H9 (cell line): ENCODE data around the gene SH3RF3. TPM values are rescaled to one million over a fixed set of nuclear protein-coding genes. Genes with fewer than 3 reads are reported as not detected.

Experiments used
- DNase-seq: peaks from one replicate; pipeline ENCODE4 v3.0.0-alpha.2; 2017
- H2AFZ ChIP-seq: one replicate; pipeline ENCODE4 v1.6.1; 2013; ENCODE audit warnings: mild to moderate bottlenecking, low read length, control low read depth, moderate library complexity
- H2AK5ac ChIP-seq: 2 replicates; pipeline ENCODE4 v1.6.1; 2013; ENCODE audit warnings: low read length, control low read depth, mixed read lengths; ENCODE audit not compliant: insufficient read length
- H2BK120ac ChIP-seq: one replicate; pipeline ENCODE4 v1.6.1; 2013; ENCODE audit warnings: low read depth, mild to moderate bottlenecking, low read length, control low read depth, inconsistent platforms; ENCODE audit not compliant: poor library complexity, severe bottlenecking
- H2BK12ac ChIP-seq: 2 replicates; pipeline ENCODE4 v1.6.1; 2013; ENCODE audit warnings: low read length, control low read depth, mixed read lengths, low read depth; ENCODE audit not compliant: insufficient read length
- H2BK15ac ChIP-seq: 2 replicates; pipeline ENCODE4 v1.6.1; 2013; ENCODE audit warnings: low read depth, low read length, control low read depth
- H2BK20ac ChIP-seq: one replicate; pipeline ENCODE4 v1.6.1; 2013; ENCODE audit warnings: low read depth, mild to moderate bottlenecking, low read length, control low read depth, inconsistent platforms; ENCODE audit not compliant: poor library complexity, severe bottlenecking
- H2BK5ac ChIP-seq: 2 replicates; pipeline ENCODE4 v1.6.1; 2013; ENCODE audit warnings: low read length, control low read depth, mixed read lengths; ENCODE audit not compliant: insufficient read length
- H3K14ac ChIP-seq: 2 replicates; pipeline ENCODE4 v1.6.1; 2013; ENCODE audit warnings: low read length, control low read depth; ENCODE audit not compliant: insufficient read depth
- H3K18ac ChIP-seq: 2 replicates; pipeline ENCODE4 v1.6.1; 2013; ENCODE audit warnings: low read depth, mild to moderate bottlenecking, mixed read lengths, low read length, control low read depth; ENCODE audit not compliant: insufficient read length
- H3K23ac ChIP-seq: 2 replicates; pipeline ENCODE4 v1.6.1; 2013; ENCODE audit warnings: low read length, control low read depth, mixed read lengths, low read depth; ENCODE audit not compliant: insufficient read length
- H3K23me2 ChIP-seq: 2 replicates; pipeline ENCODE4 v1.6.1; 2013; ENCODE audit warnings: low read depth, mild to moderate bottlenecking, mixed read lengths, low read length, control low read depth; ENCODE audit not compliant: insufficient read length, poor library complexity, severe bottlenecking
- H3K27ac ChIP-seq: 2 replicates; pipeline ENCODE4 v1.5.1; 2013; ENCODE audit warnings: low read length, control low read depth, mixed read lengths, low read depth; ENCODE audit not compliant: insufficient read length
- H3K27me3 ChIP-seq: 2 replicates; pipeline ENCODE4 v1.6.1; 2013; ENCODE audit warnings: low read length, control low read depth, inconsistent platforms; ENCODE audit not compliant: insufficient read depth
- H3K4ac ChIP-seq: 2 replicates; pipeline ENCODE4 v1.6.1; 2013; ENCODE audit warnings: low read depth, mild to moderate bottlenecking, control low read depth, inconsistent platforms, low read length, moderate library complexity
- H3K4me1 ChIP-seq: 2 replicates; pipeline ENCODE4 v1.6.1; 2013; ENCODE audit warnings: low read length, control low read depth, inconsistent platforms; ENCODE audit not compliant: insufficient read depth
- H3K4me2 ChIP-seq: 2 replicates; pipeline ENCODE4 v1.6.1; 2013; ENCODE audit warnings: low read length, control low read depth, mixed read lengths; ENCODE audit not compliant: insufficient read length, insufficient read depth
- H3K56ac ChIP-seq: 2 replicates; pipeline ENCODE4 v1.6.1; 2013; ENCODE audit warnings: low read depth, mild to moderate bottlenecking, mixed read lengths, low read length, control low read depth; ENCODE audit not compliant: insufficient read length
- H3K79me1 ChIP-seq: 2 replicates; pipeline ENCODE4 v1.6.1; 2013; ENCODE audit warnings: low read depth, mild to moderate bottlenecking, moderate library complexity, low read length, control low read depth, inconsistent platforms; ENCODE audit not compliant: insufficient read depth, poor library complexity, severe bottlenecking
- H3K79me2 ChIP-seq: 2 replicates; pipeline ENCODE4 v1.6.1; 2013; ENCODE audit warnings: low read length, control low read depth, inconsistent platforms; ENCODE audit not compliant: insufficient read depth
- H3K9ac ChIP-seq: 2 replicates; pipeline ENCODE4 v1.6.1; 2013; ENCODE audit warnings: low read length, control low read depth, mixed read lengths; ENCODE audit not compliant: insufficient read length; ENCODE audit errors: extremely low read depth
- H3K9me3 ChIP-seq: one replicate; pipeline ENCODE4 v1.6.1; 2013; ENCODE audit warnings: low read depth, low read length, inconsistent platforms; ENCODE audit not compliant: control insufficient read depth
- H3T11ph ChIP-seq: one replicate; pipeline ENCODE4 v1.6.1; 2013; ENCODE audit warnings: mild to moderate bottlenecking, low read length, control low read depth, inconsistent platforms
- H4K20me1 ChIP-seq: one replicate; pipeline ENCODE4 v1.6.1; 2013; ENCODE audit not compliant: control insufficient read depth, insufficient read length, insufficient read depth
- H4K5ac ChIP-seq: 2 replicates; pipeline ENCODE4 v1.6.1; 2013; ENCODE audit warnings: low read depth, mild to moderate bottlenecking, mixed read lengths, low read length, control low read depth; ENCODE audit not compliant: insufficient read length
- H4K8ac ChIP-seq: replicated peaks from 2 replicates; pipeline ENCODE4 v1.6.1; 2013; ENCODE audit warnings: low read length, control low read depth, mixed read lengths, low read depth; ENCODE audit not compliant: insufficient read length
- H4K91ac ChIP-seq: 2 replicates; pipeline ENCODE4 v1.6.1; 2013; ENCODE audit warnings: low read depth, mild to moderate bottlenecking, moderate library complexity, mixed read lengths, low read length, control low read depth; ENCODE audit not compliant: insufficient read length
- H3K27ac Mint-ChIP-seq, 3 experiments: 2 replicates in 2 of 3; 3 replicates in 1 of 3; pipeline ENCODE4 v1.8.0; 2020 to 2021; ENCODE audit warnings: mixed read lengths in 3 of 3, mild to moderate bottlenecking in 1 of 3, moderate library complexity in 1 of 3
- H3K27me3 Mint-ChIP-seq: 2 replicates; pipeline ENCODE4 v1.8.0; 2021; ENCODE audit warnings: low read depth, mild to moderate bottlenecking, moderate library complexity, mixed read lengths
- H3K36me3 Mint-ChIP-seq, 3 experiments: 2 replicates in 2 of 3; 3 replicates in 1 of 3; pipeline ENCODE4 v1.8.0; 2020 to 2021; ENCODE audit warnings: low read depth in 3 of 3, mixed read lengths in 3 of 3; ENCODE audit not compliant: insufficient read depth in 1 of 3
- H3K4me1 Mint-ChIP-seq, 2 experiments: 2 replicates each; pipeline ENCODE4 v1.8.0; 2020; ENCODE audit warnings: mixed read lengths in 2 of 2
- H3K4me3 Mint-ChIP-seq, 2 experiments: 2 replicates in 1 of 2; 3 replicates in 1 of 2; pipeline ENCODE4 v1.8.0; 2020 to 2021; ENCODE audit warnings: mild to moderate bottlenecking in 2 of 2, mixed read lengths in 2 of 2, moderate library complexity in 1 of 2
- H3K9me3 Mint-ChIP-seq, 2 experiments: 2 replicates in 1 of 2; 3 replicates in 1 of 2; pipeline ENCODE4 v1.8.0; 2020; ENCODE audit warnings: mild to moderate bottlenecking in 2 of 2, mixed read lengths in 2 of 2, moderate library complexity in 1 of 2
- WGBS: extraction: QIAGEN DNeasy Blood & Tissue Kit; methylation state at CpG from one replicate; pipeline ENCODE4 v1.1.7; 2013; ENCODE audit warnings: missing lambda C conversion rate, low lambda C conversion rate, mixed read lengths; ENCODE audit not compliant: insufficient read length; ENCODE audit errors: extremely low coverage; 5-methylcytosine and 5-hydroxymethylcytosine counted together
- total RNA-seq: library from RNA; stranded (reverse); gene quantifications from 2 replicates; pipeline ENCODE4 v1.2.1, GENCODE V29; 2021
- TF ChIP-seq, protein P1 (sequence below): fragments of 200-600 bp; sonication (generic); conservative IDR thresholded peaks from 3 replicates; pipeline ENCODE4 v1.8.0; 2021; ENCODE audit warnings: antibody characterized with exemption, mild to moderate bottlenecking

SH3RF3 gene
- total RNA-seq, 1 experiment from 2014 or later, result 0.46 TPM

DNA sequence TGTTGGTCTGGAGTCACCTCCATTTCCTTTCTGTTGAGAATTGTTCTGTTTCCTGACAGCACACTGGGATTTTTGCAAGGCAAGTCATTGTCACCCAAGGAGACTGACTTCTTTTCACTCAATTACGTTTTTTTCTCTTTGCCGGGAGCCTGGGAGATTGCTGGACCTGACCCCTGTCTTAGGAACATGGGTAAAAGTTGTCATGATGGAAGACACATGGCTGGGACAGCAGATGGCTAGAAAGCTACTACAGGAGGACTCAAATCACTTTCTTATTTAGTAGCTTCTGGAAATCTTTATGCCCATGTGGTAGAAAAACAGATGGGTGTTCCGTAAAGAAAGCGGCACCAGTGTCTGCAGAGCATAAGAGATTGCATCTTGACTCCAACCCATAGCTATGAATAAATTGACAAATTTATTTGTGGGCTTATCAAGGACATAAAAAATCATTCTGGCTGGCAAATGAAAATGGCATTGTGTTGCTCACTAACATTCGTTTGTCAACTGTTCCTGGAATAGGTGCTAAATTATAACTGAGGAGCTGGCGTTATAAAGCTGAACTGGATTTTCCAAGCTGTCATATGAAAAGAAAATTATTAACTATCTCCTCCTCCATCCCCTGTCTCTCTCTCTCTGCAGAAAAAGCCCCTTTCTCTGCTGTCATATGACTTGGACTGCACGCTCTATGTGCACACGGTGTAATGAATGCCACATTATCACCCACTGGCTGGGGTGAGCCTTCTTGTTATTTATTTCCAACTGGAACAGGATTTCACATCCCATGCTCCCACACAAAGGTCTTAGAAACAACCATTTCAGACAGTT, 159.8 kb downstream of the SH3RF3 start:
- no peak overlapping the region for H3K4me2 ChIP-seq
- no peak overlapping the region for H2BK15ac ChIP-seq
- H3K79me1 ChIP-seq, result no peaks in the 10 kb centered on the region
- peaks cover 0 to 8% (median 0%) of the 10 kb centered on the region in 3 experiments; a peak in 2 of 7 replicates for H3K36me3 Mint-ChIP-seq
- no peak overlapping the region for H3K18ac ChIP-seq
- no peak overlapping the region for H4K5ac ChIP-seq
- H2BK12ac ChIP-seq, result no peak overlapping the region
- no peak overlapping the region for H2BK120ac ChIP-seq
- H3K14ac ChIP-seq, result no peak overlapping the region
- H2AK5ac ChIP-seq, result no peak overlapping the region
- H3K9me3 Mint-ChIP-seq, result peaks cover 3 to 4% of the 10 kb centered on the region in 2 experiments; a peak in 2 of 5 replicates
- H3K4ac ChIP-seq, result no peak overlapping the region
- H2BK5ac ChIP-seq, result no peak overlapping the region
- H3K79me2 ChIP-seq, result no peaks in the 10 kb centered on the region
- H3K4me1 Mint-ChIP-seq, result peaks cover 40 to 42% of the 10 kb centered on the region in 2 experiments
- no peak overlapping the region for H4K91ac ChIP-seq
- H3K23ac ChIP-seq, result no peak overlapping the region
- no peaks in the 10 kb centered on the region for H3K23me2 ChIP-seq
- H3K56ac ChIP-seq, result no peak overlapping the region
- no peak overlapping the region for H2AFZ ChIP-seq
- no peak overlapping the region for H3K27ac Mint-ChIP-seq
- no peak overlapping the region for H3T11ph ChIP-seq
- H3K9me3 ChIP-seq, result no peaks in the 10 kb centered on the region
- H3K4me1 ChIP-seq, result no peaks in the 10 kb centered on the region; the same call in 1 of the 2 replicates
- H4K20me1 ChIP-seq, result no peaks in the 10 kb centered on the region
- DNase-seq, result no peak
- H3K9ac ChIP-seq, result no peak overlapping the region
- no peak overlapping the region for H4K8ac ChIP-seq
- H3K27ac ChIP-seq, result no peak overlapping the region
- TF ChIP-seq, protein P1, sequence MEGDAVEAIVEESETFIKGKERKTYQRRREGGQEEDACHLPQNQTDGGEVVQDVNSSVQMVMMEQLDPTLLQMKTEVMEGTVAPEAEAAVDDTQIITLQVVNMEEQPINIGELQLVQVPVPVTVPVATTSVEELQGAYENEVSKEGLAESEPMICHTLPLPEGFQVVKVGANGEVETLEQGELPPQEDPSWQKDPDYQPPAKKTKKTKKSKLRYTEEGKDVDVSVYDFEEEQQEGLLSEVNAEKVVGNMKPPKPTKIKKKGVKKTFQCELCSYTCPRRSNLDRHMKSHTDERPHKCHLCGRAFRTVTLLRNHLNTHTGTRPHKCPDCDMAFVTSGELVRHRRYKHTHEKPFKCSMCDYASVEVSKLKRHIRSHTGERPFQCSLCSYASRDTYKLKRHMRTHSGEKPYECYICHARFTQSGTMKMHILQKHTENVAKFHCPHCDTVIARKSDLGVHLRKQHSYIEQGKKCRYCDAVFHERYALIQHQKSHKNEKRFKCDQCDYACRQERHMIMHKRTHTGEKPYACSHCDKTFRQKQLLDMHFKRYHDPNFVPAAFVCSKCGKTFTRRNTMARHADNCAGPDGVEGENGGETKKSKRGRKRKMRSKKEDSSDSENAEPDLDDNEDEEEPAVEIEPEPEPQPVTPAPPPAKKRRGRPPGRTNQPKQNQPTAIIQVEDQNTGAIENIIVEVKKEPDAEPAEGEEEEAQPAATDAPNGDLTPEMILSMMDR, result no peak
- WGBS, result no CpG with 5 or more reads among the region's 8 CpGs
- H2BK20ac ChIP-seq, result no peak overlapping the region
- no peak overlapping the region for H3K4me3 Mint-ChIP-seq
- no peaks in the 10 kb centered on the region; the same call in none of the 2 replicates for H3K27me3 Mint-ChIP-seq
- no peaks in the 10 kb centered on the region for H3K27me3 ChIP-seq
